Measurements from ENCODE around the gene DUSP3.

The DUSP3 gene

GRCh38 chr17:43766413-43767052 lies 12.2 kb downstream of the DUSP3 start:
- no peak overlapping the region for H3K27ac ChIP-seq
- H3K27me3 ChIP-seq (replicated peaks) = no peaks in the 10 kb centered on the region
- H3K36me3 ChIP-seq (replicated peaks) = peaks cover 30% of the 10 kb centered on the region
- DNase-seq = peak; percentile 27
- in situ Hi-C loops (cut with HindIII; ENCODE audit: low pct_ligation_motif_present, low sequenced_read_pairs) = no loop called here
- peak; percentile 91 for TF ChIP-seq CTCF (IDR thresholded peaks at IDR 0.05; ENCODE audit: low read depth, low read length, missing control alignments)
- no peak overlapping the region for H3K4me3 ChIP-seq (ENCODE audit: low read depth, low read length)

GRCh38 chr17:43760254-43760852 lies 18.4 kb downstream of the DUSP3 start:
- peaks cover 27% of the 10 kb centered on the region for H3K27me3 ChIP-seq (replicated peaks)
- TF ChIP-seq CTCF (IDR thresholded peaks at IDR 0.05; ENCODE audit: low read depth, low read length, missing control alignments) = peak; percentile 100
- DNase-seq = peak; percentile 90
- H3K36me3 ChIP-seq (replicated peaks) = no peaks in the 10 kb centered on the region
- H3K27ac ChIP-seq = no peak overlapping the region
- in situ Hi-C loops (cut with HindIII; ENCODE audit: low pct_ligation_motif_present, low sequenced_read_pairs) = no loop called here
- no peak overlapping the region for H3K4me3 ChIP-seq (ENCODE audit: low read depth, low read length)

GRCh38 chr17:43759836-43760235 lies 18.9 kb downstream of the DUSP3 start:
- Histone ChIP-seq H3K27me3 (replicated peaks) (peaks cover 28% of the 10 kb centered on the region), H3K27ac (no peak overlapping the region)

GRCh38 chr17:43758497-43759174 lies 20.1 kb downstream of the DUSP3 start, which contains the start of gene SOST:
TSS of gene SOST (minus strand) at chr17:43758791. CDS start at chr17:43758741, 50 bp downstream.
- TF ChIP-seq CTCF (IDR thresholded peaks at IDR 0.05; ENCODE audit: low read depth, low read length, missing control alignments) = no peak
- H3K36me3 ChIP-seq (replicated peaks) = no peaks in the 10 kb centered on the region
- in situ Hi-C loops (cut with HindIII; ENCODE audit: low pct_ligation_motif_present, low sequenced_read_pairs) = loop anchor here (10.0 kb wide), 1 partner anchor 64 kb away; no protein-coding TSS in a partner anchor
- no peak for DNase-seq
- H3K4me3 ChIP-seq (ENCODE audit: low read depth, low read length) = no peak within 1 kb of the TSS
- H3K27ac ChIP-seq = no peak within 1 kb of the TSS
- peaks cover 28% of the 10 kb centered on the region for H3K27me3 ChIP-seq (replicated peaks)

More at GRCh38 chr17:43759836-43760235, 18.9 kb downstream of the DUSP3 start:
- DNase-seq = no peak
- TF ChIP-seq CTCF (IDR thresholded peaks at IDR 0.05; ENCODE audit: low read depth, low read length, missing control alignments) = no peak
- in situ Hi-C loops (cut with HindIII; ENCODE audit: low pct_ligation_motif_present, low sequenced_read_pairs) = loop anchor here (10.0 kb wide), 1 partner anchor 65 kb away; no protein-coding TSS in a partner anchor
- no peak overlapping the region for H3K4me3 ChIP-seq (ENCODE audit: low read depth, low read length)
- H3K36me3 ChIP-seq (replicated peaks) = no peaks in the 10 kb centered on the region

GRCh38 chr17:43758086-43758485 lies 20.7 kb downstream of the DUSP3 start:
- H3K36me3 ChIP-seq (replicated peaks) = no peaks in the 10 kb centered on the region
- no peak for DNase-seq
- peaks cover 28% of the 10 kb centered on the region for H3K27me3 ChIP-seq (replicated peaks)
- in situ Hi-C loops (cut with HindIII; ENCODE audit: low pct_ligation_motif_present, low sequenced_read_pairs) = loop anchor here (10.0 kb wide), 1 partner anchor 63 kb away; no protein-coding TSS in a partner anchor
- H3K4me3 ChIP-seq (ENCODE audit: low read depth, low read length) = no peak overlapping the region
- no peak overlapping the region for H3K27ac ChIP-seq
- no peak for TF ChIP-seq CTCF (IDR thresholded peaks at IDR 0.05; ENCODE audit: low read depth, low read length, missing control alignments)
